Suprapubic skin (tissue), 4 donors: ENCODE data around the gene CTCFL.

Experiments
- CTCF ChIP-seq, 2 donors: fragments of 200-600 bp in 1 of 2; fragments of 450-650 bp in 1 of 2; sonication (generic) in 1 of 2; IDR thresholded peaks; one replicate each; pipeline ENCODE4 v1.5.1; 2016 to 2019; ENCODE audit warnings: antibody characterized with exemption in 2 of 2, mild to moderate bottlenecking in 1 of 2, moderate library complexity in 1 of 2
- POLR2A ChIP-seq, 2 donors: fragments of 450-650 bp; IDR thresholded peaks; one replicate each; pipeline ENCODE4 v1.6.1; 2017; ENCODE audit warnings: antibody characterized with exemption in 2 of 2, mild to moderate bottlenecking in 2 of 2, moderate library complexity in 2 of 2
- POLR2AphosphoS5 ChIP-seq, 3 donors: sonication (generic); formaldehyde crosslinking; IDR thresholded peaks; one replicate each; pipeline ENCODE4 v1.6.1; 2017; ENCODE audit warnings: antibody characterized with exemption in 3 of 3

GRCh38 chr20:57473246-57474048 lies 51.5 kb downstream of the CTCFL start:
- TF ChIP-seq POLR2AphosphoS5 (IDR thresholded peaks at IDR 0.05) (no peak), POLR2A (IDR thresholded peaks at IDR 0.05) (no peak), CTCF (IDR thresholded peaks at IDR 0.05) (no peak)
